Tongue (tissue), 2 donors: ENCODE results near the gene FNDC11. TPM values are rescaled to one million over a fixed set of nuclear protein-coding genes. Genes with fewer than 3 reads are reported as not detected.

Experiments
- DNase-seq: peaks from one replicate; pipeline ENCODE4 v3.0.0-alpha.2; 2015
- total RNA-seq: library from RNA; depleted of rRNA; stranded (reverse); fragments of >200 nt; gene quantifications from one replicate; pipeline ENCODE4 v1.2.3, GENCODE V29; 2014

Gene FNDC11
- total RNA-seq, 1 donor from 2014 or later = 0.10 TPM

- no peak for DNase-seq
Observed at GRCh38 chr20:63540417-63541186, 13.4 kb upstream of the FNDC11 start.

GRCh38 chr20:63541371-63541770, 12.6 kb upstream of the FNDC11 start:
- DNase-seq = no peak

- no peak for DNase-seq
Observed at GRCh38 chr20:63542031-63542559, 11.9 kb upstream of the FNDC11 start.

GRCh38 chr20:63542696-63543095, 11.3 kb upstream of the FNDC11 start:
- no peak for DNase-seq

GRCh38 chr20:63543131-63543530, 10.8 kb upstream of the FNDC11 start:
- no peak for DNase-seq

- no peak for DNase-seq
Observed at GRCh38 chr20:63543733-63544132, 10.2 kb upstream of the FNDC11 start.

- no peak for DNase-seq
Observed at GRCh38 chr20:63544241-63544957, 9.6 kb upstream of the FNDC11 start.

- no peak for DNase-seq
Observed at GRCh38 chr20:63544958-63545516, 8.9 kb upstream of the FNDC11 start.

- DNase-seq = no peak
Observed at GRCh38 chr20:63545814-63546213, 8.1 kb upstream of the FNDC11 start.

- no peak for DNase-seq
Observed at GRCh38 chr20:63546256-63546955, 7.6 kb upstream of the FNDC11 start.

- no peak for DNase-seq
Observed at GRCh38 chr20:63546956-63547724, 6.8 kb upstream of the FNDC11 start.

- DNase-seq = no peak
Observed at GRCh38 chr20:63547725-63548480, 6.1 kb upstream of the FNDC11 start, which contains the start of gene SRMS. Gene SRMS, minus strand, starts transcription at chr20:63547749. Its CDS starts 286 bp downstream, at chr20:63547463.

GRCh38 chr20:63548542-63548941, 5.4 kb upstream of the FNDC11 start:
- no peak for DNase-seq

GRCh38 chr20:63549019-63549418, 4.9 kb upstream of the FNDC11 start:
- DNase-seq = no peak

GRCh38 chr20:63549679-63550282, 4.2 kb upstream of the FNDC11 start:
- no peak for DNase-seq

GRCh38 chr20:63551068-63551467, 2.9 kb upstream of the FNDC11 start:
- no peak for DNase-seq

- DNase-seq = no peak
Observed at GRCh38 chr20:63552481-63553249, 1.3 kb upstream of the FNDC11 start.

- DNase-seq = peak; percentile 75
Observed at GRCh38 chr20:63553251-63553932, 567 bp upstream of the FNDC11 start.
